Prostate gland (tissue), 2 donors: ENCODE results near the gene KRTAP4-2.

Source experiments
- POLR2A ChIP-seq: fragments of 450-650 bp; IDR thresholded peaks from one replicate; pipeline ENCODE4 v1.6.1; 2016; ENCODE audit warnings: antibody characterized with exemption, mild to moderate bottlenecking
- TF ChIP-seq, protein P1 (sequence below), 4 experiments: fragments of 200-600 bp in 2 of 4; fragments of 450-650 bp in 2 of 4; sonication (generic) in 2 of 4; IDR thresholded peaks; 1 replicate in 3 of 4; 2 replicates in 1 of 4; pipeline ENCODE4 v1.5.1; 2016 to 2019; ENCODE audit warnings: antibody characterized with exemption in 4 of 4, mild to moderate bottlenecking in 2 of 4, moderate library complexity in 2 of 4

DNA sequence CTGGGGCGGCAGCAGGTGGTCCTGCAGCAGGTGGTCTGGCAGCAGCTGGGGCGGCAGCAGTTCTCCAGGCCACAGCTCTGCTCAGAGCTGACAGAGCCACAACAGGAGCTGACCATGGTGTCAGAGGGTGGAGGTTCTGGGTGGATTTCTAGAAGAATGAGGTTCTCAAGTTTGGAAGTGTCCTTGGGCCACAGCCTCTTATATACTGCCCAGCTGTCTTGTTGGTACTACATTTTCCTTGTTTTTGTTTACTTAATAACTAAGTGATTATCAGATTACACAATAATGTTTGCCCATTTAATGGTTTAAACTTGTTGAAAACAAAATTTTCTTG, 28.4 kb downstream of the KRTAP4-2 start, which contains the start of gene KRTAP4-5:
- TF ChIP-seq POLR2A: no peak
- TF ChIP-seq, protein P1, sequence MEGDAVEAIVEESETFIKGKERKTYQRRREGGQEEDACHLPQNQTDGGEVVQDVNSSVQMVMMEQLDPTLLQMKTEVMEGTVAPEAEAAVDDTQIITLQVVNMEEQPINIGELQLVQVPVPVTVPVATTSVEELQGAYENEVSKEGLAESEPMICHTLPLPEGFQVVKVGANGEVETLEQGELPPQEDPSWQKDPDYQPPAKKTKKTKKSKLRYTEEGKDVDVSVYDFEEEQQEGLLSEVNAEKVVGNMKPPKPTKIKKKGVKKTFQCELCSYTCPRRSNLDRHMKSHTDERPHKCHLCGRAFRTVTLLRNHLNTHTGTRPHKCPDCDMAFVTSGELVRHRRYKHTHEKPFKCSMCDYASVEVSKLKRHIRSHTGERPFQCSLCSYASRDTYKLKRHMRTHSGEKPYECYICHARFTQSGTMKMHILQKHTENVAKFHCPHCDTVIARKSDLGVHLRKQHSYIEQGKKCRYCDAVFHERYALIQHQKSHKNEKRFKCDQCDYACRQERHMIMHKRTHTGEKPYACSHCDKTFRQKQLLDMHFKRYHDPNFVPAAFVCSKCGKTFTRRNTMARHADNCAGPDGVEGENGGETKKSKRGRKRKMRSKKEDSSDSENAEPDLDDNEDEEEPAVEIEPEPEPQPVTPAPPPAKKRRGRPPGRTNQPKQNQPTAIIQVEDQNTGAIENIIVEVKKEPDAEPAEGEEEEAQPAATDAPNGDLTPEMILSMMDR (IDR thresholded peaks at IDR 0.05): no peak
